IPS DF 4.7 (cell line): ENCODE data around the gene GUF1.

ENCODE experiments used
- DNase-seq: peaks from one replicate; pipeline ENCODE4 v3.0.0-alpha.2; 2013; ENCODE audit warnings: low spot score; ENCODE audit errors: extremely low read depth

The GUF1 gene, protein sequence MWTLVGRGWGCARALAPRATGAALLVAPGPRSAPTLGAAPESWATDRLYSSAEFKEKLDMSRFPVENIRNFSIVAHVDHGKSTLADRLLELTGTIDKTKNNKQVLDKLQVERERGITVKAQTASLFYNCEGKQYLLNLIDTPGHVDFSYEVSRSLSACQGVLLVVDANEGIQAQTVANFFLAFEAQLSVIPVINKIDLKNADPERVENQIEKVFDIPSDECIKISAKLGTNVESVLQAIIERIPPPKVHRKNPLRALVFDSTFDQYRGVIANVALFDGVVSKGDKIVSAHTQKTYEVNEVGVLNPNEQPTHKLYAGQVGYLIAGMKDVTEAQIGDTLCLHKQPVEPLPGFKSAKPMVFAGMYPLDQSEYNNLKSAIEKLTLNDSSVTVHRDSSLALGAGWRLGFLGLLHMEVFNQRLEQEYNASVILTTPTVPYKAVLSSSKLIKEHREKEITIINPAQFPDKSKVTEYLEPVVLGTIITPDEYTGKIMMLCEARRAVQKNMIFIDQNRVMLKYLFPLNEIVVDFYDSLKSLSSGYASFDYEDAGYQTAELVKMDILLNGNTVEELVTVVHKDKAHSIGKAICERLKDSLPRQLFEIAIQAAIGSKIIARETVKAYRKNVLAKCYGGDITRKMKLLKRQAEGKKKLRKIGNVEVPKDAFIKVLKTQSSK

DNA sequence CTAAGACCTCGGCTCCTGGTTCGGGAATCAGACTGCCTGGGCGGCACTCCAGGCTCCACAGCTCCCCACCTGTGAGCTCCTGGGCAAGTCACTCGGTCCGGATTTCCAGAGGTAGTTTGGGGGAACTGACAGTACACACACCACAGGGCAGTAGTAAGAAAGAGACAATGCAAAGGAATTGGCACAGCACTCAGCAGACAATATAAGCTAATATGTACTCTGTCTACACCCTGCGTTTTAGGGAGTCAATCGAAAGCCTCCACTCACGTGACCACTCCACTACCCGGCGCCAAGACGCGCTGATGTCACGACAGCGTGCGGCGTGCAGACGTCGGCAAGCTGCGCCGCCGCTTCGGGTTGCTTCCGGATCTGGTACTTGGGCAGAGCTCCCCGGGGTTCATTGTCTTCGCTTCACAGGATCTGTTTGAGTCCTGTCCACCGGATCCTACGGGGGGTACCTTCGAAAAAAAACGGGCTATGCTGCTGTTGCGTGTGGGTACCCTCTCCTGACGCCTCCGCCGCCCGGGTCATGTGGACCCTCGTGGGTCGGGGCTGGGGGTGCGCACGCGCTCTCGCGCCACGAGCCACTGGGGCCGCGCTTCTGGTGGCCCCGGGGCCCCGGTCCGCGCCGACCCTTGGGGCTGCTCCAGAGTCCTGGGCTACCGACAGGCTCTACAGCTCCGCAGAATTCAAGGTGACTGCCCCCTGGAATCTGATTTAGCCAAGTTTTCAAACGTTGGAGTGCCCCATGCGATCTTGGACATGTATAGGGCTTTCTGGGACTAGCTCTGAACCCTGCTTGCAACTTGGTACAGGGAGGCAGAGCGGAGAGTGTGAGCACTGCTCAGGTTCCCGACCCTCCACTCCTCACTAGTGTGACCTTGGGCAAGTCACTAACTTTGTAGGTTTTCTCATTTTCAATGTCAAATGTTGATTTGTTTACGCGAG, at the start of gene GUF1:
Gene GUF1, plus strand, starts transcription at position 327 of the 948 bp plus-strand sequence. Its CDS starts 203 bp downstream, at position 530.
- DNase-seq: peak; percentile 68

DNA sequence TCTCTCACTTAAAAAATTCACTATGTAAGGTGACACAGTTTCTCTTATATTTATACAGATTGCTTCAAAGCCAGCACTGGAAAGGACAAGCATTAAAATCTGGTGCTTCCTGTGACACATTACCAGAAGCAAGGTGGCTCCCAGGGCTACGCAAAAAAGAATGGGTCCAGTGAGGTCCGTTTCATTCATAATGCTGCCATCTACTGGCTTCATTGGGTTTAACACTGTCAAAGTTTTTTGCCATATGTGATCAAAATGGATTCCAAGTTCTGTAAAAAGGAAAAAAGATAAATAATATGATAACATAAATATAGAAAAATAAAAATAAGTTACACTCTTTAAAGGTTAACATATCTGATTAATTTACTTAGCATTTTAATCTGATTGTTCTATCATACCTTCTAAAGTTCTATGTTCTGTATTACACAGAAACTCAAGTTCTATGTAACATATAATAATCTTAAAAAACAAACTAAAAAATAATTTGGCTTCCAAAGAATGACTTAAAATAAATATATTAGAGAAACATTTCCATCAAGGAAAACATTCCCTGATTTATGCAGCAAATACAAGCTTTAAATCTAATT, 48.8 kb upstream of the GUF1 start:
- DNase-seq: peak; percentile 36

DNA sequence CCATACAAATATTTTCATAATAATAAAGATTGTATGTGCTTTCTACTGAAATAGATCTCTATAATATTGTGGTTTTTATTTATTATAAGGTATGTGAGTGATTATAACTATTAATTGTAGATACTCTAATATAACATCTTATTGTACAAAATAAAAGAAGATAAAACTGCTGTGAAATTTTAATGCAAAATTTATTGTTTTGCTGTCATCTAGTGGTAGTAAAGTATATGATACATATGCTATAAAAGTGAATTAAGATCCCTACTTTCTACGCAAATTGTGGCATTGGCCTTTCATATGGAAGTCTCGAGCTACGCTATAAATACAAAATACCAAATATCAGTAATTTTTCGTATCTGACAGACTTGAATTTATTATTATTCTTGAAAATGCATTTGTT, 46.1 kb upstream of the GUF1 start:
- DNase-seq: no peak

- no peak for DNase-seq
Measured at GRCh38 chr4:44632733-44633132, 45.5 kb upstream of the GUF1 start.

DNA sequence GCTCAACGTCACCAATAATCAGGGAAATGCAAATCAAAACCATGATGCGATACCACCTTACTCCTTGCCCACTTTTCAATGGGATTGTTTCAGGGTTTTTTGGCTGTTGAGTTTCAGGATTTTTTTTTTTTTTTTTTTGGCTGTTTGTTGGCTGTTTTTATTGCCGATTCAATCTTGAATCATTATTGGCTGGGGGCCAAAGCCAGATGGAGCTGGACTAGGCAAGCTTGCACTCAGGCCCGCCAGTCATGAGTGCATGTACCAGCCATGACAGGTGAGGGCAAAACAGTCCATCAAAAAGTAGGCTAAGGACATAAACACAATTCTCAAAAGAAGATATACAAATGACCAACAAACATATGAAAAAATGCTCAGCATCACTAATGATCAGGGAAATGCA, 40.1 kb upstream of the GUF1 start:
- DNase-seq: no peak

- no peak for DNase-seq
Measured at GRCh38 chr4:44646151-44646550, 32.1 kb upstream of the GUF1 start.

DNA sequence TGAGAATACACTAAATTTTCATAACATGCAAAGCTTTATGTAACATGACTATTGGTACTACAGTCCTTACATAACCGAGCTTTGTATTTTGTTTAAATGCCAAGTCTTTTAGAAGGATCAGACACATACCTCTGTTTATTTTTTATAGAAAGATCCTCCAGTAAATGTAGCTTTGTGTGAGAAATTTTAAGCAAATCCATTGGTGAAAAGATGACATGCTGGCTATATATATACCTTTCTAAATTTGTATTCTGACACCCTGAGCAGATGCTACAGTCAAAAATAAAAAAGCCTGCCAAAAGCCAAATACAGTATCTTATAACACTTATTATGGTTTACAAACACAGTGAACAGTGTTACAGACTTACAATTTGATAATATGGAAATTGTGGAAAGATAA, 26.8 kb upstream of the GUF1 start, which contains the start of gene YIPF7:
Gene YIPF7, minus strand, starts transcription at position 201 of the 400 bp plus-strand sequence. CDS start 1,525 bp downstream, outside the sequence.
- no peak for DNase-seq

DNA sequence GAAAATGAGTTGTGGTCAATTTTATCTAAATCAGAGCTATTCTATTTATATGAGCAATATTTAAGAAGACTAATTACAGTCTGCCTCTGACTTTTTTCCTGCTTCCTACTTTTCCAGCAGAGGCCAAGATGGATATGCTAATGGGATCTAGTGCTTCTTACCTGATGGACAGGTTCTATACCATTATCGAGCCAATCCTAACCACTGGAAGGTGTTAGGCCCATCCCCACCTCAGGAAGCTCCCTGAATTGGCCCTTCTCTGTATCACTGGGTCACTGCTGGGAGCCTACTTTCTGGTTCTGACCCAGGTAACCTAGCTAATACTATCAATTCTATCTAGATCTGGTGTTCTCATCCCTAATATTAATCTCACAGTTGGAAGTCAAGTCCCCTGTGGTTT, 26.2 kb upstream of the GUF1 start:
- DNase-seq: no peak

- no peak for DNase-seq
Measured at GRCh38 chr4:44660396-44660795, 17.8 kb upstream of the GUF1 start.

DNA sequence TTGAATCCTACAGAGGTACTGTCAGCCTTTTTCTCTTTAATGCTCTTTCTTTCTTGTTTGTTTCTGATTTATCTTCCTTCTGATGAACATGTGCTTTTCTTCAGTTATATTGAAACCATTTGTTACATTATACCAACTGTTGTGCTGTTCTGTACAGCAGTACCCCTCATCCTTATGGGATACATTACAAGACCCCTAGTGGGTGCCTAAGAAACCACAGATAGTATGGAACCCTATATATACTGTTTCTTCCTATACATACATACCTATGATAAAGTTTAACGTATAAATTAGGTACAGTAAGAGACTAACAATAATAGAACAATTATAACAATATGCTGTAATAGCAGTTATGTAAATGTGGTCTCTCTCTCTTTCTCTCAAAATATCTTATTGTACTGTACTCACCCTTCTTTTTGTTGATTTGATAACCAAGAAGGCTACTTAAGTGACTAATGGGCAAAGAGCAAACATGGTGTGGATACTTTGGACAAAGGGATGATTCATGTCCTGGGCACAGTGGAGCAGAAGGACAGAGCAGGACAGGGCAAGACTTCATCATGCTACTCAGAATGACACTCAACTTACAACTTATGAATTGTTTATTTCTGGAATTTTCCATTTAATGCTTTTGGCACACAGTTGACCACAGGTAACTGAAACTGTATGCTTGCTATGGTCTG, 16.1 kb upstream of the GUF1 start:
- DNase-seq: no peak

DNA sequence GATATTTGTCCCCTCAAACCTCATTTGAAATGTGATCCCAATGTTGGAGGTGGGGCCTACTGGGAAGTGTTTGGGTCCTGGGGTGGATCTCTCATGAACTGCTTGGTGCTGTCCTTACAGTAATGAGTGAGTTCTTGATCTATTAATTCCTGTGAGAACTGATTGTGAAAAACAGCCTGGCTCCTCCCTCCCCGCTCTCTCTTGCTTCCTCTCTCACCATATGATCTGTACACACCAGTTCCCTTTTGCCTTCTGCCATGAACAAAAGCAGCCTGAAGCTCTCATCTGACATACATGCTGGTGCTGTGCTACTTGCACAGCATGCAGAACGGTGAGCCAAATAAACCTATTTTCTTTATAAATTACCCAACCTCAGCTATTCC, 15.6 kb upstream of the GUF1 start:
- DNase-seq: no peak

- no peak for DNase-seq
Measured at GRCh38 chr4:44663539-44664263, 14.5 kb upstream of the GUF1 start.

- DNase-seq: no peak
Measured at GRCh38 chr4:44668526-44668925, 9.7 kb upstream of the GUF1 start.

DNA sequence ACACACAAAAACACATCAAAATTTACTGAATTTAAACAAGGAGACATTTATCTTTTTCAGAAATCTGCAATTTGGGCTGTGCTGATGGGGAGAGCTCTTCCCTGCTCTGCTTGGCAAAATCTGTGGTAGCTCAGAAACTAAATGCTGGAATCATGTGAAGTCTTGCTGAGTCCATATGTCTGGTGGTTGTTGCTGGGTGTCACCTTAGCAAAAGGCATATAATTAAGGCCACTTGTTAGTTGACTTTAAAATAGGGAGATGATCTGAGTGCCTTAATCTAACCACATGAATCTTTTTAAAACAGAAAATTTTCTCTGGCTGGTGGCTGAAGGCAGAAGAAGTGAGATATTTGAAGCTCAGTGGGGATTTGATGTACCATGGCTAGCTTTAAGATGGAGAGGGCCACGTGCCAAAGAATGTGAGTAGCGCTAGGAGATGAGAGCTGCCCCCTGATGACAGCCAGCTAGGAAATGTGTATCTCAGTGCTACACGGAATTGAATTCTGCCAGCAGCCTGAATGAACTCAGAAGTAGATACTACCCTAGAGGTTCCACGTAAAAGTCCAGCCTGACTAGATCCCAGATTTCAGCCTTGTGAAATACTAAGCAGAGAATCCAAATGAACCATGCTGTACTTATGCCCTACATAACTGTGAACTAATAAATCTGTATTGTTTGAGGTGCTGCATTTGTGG, 7.6 kb upstream of the GUF1 start:
- no peak for DNase-seq

GRCh38 chr4:44671636-44672035, 6.6 kb upstream of the GUF1 start:
- no peak for DNase-seq

GRCh38 chr4:44674471-44674870, 3.7 kb upstream of the GUF1 start:
- DNase-seq: no peak

DNA sequence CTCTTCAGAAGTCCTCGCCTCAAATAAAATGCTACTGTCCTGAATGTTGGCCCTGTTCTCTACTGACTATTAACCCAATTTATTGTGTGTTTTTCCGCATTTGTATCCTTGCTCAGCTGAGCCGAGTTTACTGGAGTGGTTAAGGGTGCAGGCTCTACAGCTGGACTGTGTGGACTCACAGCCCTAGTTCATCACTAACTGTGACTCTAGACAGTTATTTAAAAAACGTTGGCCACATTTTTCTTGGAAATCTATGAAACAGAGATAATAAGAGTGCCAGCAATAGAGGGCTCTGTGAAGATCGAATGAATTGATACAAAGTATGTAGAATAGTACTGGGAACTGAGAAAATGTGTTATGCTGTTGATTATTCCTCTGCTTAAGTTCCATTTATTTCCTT, 2.9 kb upstream of the GUF1 start:
- no peak for DNase-seq

DNA sequence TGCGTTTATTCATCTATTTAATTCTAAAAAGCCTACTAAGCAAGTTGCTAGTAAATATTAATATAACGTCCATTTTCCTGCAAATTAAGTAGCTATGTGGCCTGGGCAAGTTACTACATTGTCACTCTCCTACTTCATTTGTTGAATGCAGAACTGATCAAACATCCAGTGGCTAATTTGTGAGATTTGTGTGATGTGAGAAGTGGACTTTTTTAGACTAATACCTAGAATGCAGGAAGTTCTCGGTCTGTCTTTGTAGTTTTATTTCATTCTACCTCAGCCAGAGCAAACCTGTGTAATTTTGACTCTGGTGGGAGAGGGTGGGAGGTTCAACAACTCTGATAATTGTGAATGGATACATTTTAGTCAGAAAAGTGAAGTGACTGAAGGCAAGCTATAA, 840 bp downstream of the GUF1 start:
- DNase-seq: no peak

DNA sequence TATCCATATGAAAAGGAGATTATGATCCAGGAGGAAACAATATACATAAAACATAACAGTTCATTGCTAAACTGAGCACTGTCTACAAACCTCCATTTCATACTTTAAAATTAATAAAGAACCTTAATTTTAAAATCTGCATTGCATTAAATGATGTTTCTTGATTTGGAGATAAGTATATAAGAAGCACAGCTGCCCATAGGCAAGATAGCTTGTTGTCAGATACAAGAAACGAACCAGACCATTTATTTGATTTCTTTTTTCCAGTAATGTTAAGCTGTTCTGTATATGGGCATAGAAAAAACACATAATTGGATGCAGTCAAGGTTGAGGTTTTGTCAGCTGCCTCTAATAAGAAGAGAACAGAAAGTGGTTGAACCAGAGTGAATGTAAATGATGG, 6.4 kb downstream of the GUF1 start:
- DNase-seq: no peak

DNA sequence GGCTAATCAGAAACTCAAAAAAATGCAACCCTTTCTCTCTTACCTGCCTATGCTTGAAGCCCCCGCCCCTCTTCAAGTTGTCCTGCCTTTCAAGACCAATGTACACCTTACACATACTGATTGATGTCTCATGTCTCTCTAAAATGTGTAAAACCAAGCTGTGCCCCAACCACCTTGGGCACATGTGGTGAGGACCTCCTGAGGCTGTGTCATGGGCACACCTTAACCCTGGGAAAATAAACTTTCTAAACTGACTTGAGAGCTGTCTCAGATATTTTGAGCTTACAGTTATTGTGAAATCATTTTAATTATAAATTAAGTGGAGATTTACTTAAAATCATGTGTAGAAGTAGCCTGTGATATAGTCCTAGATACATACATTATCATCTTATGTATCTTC, 22.2 kb downstream of the GUF1 start:
- no peak for DNase-seq
